Measurements from ENCODE around the gene ITGA4. TPM values are rescaled to one million over a fixed set of nuclear protein-coding genes. Genes with fewer than 3 reads are reported as not detected.

Gene ITGA4
- polyA plus RNA-seq, 1 donor (not counting 4 experiments of a cell fraction or from before 2014, with no cell fraction given): 4.7 TPM

DNA sequence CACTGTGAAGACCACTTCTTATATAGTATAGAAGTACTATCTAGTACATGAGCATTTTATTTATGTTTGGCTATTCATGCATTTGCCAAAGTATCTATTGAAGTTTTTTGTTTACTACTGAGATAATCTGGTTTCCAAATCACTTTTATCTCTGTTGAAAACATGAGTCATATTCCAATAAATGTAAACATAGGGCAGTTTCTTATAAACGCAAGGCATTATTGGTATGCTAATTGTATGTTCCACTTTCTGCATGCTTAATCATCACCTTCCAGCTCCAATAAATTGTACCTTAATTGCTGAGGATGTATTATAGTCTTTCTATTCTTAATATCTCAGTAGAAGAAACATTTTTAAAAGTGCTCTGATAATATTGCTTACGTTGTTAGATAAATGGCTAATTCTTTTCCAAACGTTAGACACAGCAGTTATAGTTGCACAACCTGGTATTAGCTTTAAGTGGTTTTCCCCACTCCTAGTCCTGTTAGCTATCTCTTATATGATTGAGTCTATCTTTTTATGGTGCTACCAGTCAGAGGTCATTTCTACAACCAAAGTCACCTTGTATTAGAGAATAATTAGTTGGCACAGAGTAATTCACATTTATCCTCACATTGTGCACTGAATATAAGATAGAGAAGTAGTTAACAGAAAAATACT is 17.2 kb downstream of the ITGA4 start:
- TF ChIP-seq EZH2 (IDR thresholded peaks at IDR 0.05; ENCODE audit: low read length): no peak
- TF ChIP-seq, protein P1, sequence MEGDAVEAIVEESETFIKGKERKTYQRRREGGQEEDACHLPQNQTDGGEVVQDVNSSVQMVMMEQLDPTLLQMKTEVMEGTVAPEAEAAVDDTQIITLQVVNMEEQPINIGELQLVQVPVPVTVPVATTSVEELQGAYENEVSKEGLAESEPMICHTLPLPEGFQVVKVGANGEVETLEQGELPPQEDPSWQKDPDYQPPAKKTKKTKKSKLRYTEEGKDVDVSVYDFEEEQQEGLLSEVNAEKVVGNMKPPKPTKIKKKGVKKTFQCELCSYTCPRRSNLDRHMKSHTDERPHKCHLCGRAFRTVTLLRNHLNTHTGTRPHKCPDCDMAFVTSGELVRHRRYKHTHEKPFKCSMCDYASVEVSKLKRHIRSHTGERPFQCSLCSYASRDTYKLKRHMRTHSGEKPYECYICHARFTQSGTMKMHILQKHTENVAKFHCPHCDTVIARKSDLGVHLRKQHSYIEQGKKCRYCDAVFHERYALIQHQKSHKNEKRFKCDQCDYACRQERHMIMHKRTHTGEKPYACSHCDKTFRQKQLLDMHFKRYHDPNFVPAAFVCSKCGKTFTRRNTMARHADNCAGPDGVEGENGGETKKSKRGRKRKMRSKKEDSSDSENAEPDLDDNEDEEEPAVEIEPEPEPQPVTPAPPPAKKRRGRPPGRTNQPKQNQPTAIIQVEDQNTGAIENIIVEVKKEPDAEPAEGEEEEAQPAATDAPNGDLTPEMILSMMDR (optimal IDR thresholded peaks at IDR 0.05 in 1 of 3, IDR thresholded peaks at IDR 0.05 in 1 of 3, conservative IDR thresholded peaks at IDR 0.05 in 1 of 3; ENCODE audit: extremely low read depth in 1 of 3, insufficient read depth in 2 of 3, low read length in 3 of 3): no peak
- Histone ChIP-seq H3K36me3 (ENCODE audit: control insufficient read depth in 2 of 2, extremely low read depth in 1 of 2, insufficient read depth in 2 of 2, low read length in 2 of 2) (no peaks in the 10 kb centered on the region), H2AFZ (ENCODE audit: control insufficient read depth, low read length) (no peak overlapping the region), H3K27ac (ENCODE audit: control insufficient read depth, insufficient read depth, low read length) (no peak overlapping the region), H4K20me1 (ENCODE audit: control insufficient read depth, extremely low read depth, insufficient read depth, low read length) (no peaks in the 10 kb centered on the region), H3K4me3 (ENCODE audit: control insufficient read depth in 2 of 3, extremely low read depth in 1 of 3, insufficient read depth in 2 of 3, low read depth in 1 of 3, low read length in 3 of 3) (no peak overlapping the region), H3K9ac (ENCODE audit: control insufficient read depth, extremely low read depth, insufficient read depth, low read length) (no peak overlapping the region), H3K9me3 (ENCODE audit: control insufficient read depth, low read depth, low read length) (no peaks in the 10 kb centered on the region), H3K4me2 (ENCODE audit: control insufficient read depth, extremely low read depth, insufficient read depth, low read depth, low read length) (no peak overlapping the region), H3K9me1 (ENCODE audit: control insufficient read depth, extremely low read depth, insufficient read depth, low read length) (no peaks in the 10 kb centered on the region), H3K4me1 (ENCODE audit: control insufficient read depth, extremely low read depth, insufficient read depth, low read length) (no peaks in the 10 kb centered on the region), H3K79me2 (ENCODE audit: control insufficient read depth, insufficient read depth, low read length) (no peaks in the 10 kb centered on the region), H3K27me3 (ENCODE audit: control insufficient read depth, extremely low read depth, insufficient read depth, low read length) (no peaks in the 10 kb centered on the region)
- dilution Hi-C loops (cut with MboI; ENCODE audit: extremely low pct_ligation_motif_present, low sequenced_read_pairs): no loop called here
- DNase-seq (ENCODE audit: low read depth, low spot score): no peak
- no peak for FAIRE-seq

DNA sequence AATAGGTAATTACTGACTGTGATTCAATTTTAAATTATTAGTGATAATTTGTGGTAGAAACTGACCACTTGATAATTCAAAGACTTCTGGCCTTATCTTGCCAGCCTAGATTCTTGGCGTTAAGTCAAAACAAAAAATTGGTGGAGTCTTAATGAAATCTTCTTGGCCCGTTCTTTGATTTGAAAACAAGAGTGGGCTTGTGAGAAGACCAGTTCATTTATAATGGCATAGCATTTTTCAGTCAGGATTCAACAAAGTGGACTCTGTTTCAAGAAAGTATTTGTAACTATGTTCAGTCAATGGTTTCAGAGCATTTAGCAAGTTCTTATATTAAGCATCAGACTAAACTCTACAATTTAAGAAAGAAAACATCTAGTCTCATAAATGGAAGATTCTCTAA is 26.0 kb downstream of the ITGA4 start:
- Histone ChIP-seq H2AFZ (ENCODE audit: control insufficient read depth, low read length) (no peak overlapping the region), H3K4me1 (ENCODE audit: control insufficient read depth, extremely low read depth, insufficient read depth, low read length) (no peaks in the 10 kb centered on the region), H3K79me2 (ENCODE audit: control insufficient read depth, insufficient read depth, low read length) (no peaks in the 10 kb centered on the region), H3K9ac (ENCODE audit: control insufficient read depth, extremely low read depth, insufficient read depth, low read length) (no peak overlapping the region), H3K36me3 (ENCODE audit: control insufficient read depth in 2 of 2, extremely low read depth in 1 of 2, insufficient read depth in 2 of 2, low read length in 2 of 2) (no peaks in the 10 kb centered on the region), H4K20me1 (ENCODE audit: control insufficient read depth, extremely low read depth, insufficient read depth, low read length) (no peaks in the 10 kb centered on the region), H3K27ac (ENCODE audit: control insufficient read depth, insufficient read depth, low read length) (no peak overlapping the region), H3K9me1 (ENCODE audit: control insufficient read depth, extremely low read depth, insufficient read depth, low read length) (no peaks in the 10 kb centered on the region), H3K9me3 (ENCODE audit: control insufficient read depth, low read depth, low read length) (no peaks in the 10 kb centered on the region), H3K4me2 (ENCODE audit: control insufficient read depth, extremely low read depth, insufficient read depth, low read depth, low read length) (no peak overlapping the region), H3K27me3 (ENCODE audit: control insufficient read depth, extremely low read depth, insufficient read depth, low read length) (no peaks in the 10 kb centered on the region), H3K4me3 (ENCODE audit: control insufficient read depth in 2 of 3, extremely low read depth in 1 of 3, insufficient read depth in 2 of 3, low read depth in 1 of 3, low read length in 3 of 3) (no peak overlapping the region)
- no peak for DNase-seq (ENCODE audit: low read depth, low spot score)
- TF ChIP-seq, protein P1 (optimal IDR thresholded peaks at IDR 0.05 in 1 of 3, IDR thresholded peaks at IDR 0.05 in 1 of 3, conservative IDR thresholded peaks at IDR 0.05 in 1 of 3; ENCODE audit: extremely low read depth in 1 of 3, insufficient read depth in 2 of 3, low read length in 3 of 3): no peak
- TF ChIP-seq EZH2 (IDR thresholded peaks at IDR 0.05; ENCODE audit: low read length): no peak
- FAIRE-seq: no peak
- dilution Hi-C loops (cut with MboI; ENCODE audit: extremely low pct_ligation_motif_present, low sequenced_read_pairs): no loop called here

Data from keratinocyte (primary cell).